Activated CD4-positive, alpha-beta memory T cell treated with anti-CD3 and anti-CD28 coated beads for 36 hours (primary cell): ENCODE data around the gene RPS6KC1. TPM values are rescaled to one million over a fixed set of nuclear protein-coding genes. Genes with fewer than 3 reads are reported as not detected.
"Not testable (repeated sequence)": the region's sequence is repeated elsewhere in the genome, so short reads cannot be mapped to it uniquely, and the experiment has no call there.

Experiments
- CTCF ChIA-PET: fragments of 350-600 bp; sonication (Branson Sonifier 250); formaldehyde crosslinking; loops from one replicate; lab custom pipeline; 2021; ENCODE audit warnings: antibody characterized with exemption, inconsistent platforms; lab: Charles Lee
- POLR2A ChIA-PET: fragments of 350-600 bp; sonication (Branson Sonifier 250); formaldehyde crosslinking; loops from one replicate; lab custom pipeline; 2021; ENCODE audit warnings: antibody characterized with exemption; lab: Charles Lee
- DNase-seq: peaks from one replicate; pipeline ENCODE4 v3.0.0-alpha.2; 2020
- H3K27ac Mint-ChIP-seq: one replicate; pipeline ENCODE4 v1.8.0; 2021; ENCODE audit warnings: mixed read lengths
- H3K27me3 Mint-ChIP-seq: one replicate; pipeline ENCODE4 v1.8.0; 2021; ENCODE audit warnings: mixed read lengths
- H3K36me3 Mint-ChIP-seq: one replicate; pipeline ENCODE4 v1.8.0; 2021; ENCODE audit warnings: mixed read lengths
- H3K4me1 Mint-ChIP-seq: one replicate; pipeline ENCODE4 v1.8.0; 2021; ENCODE audit warnings: low read depth, mixed read lengths
- H3K4me3 Mint-ChIP-seq: one replicate; pipeline ENCODE4 v1.8.0; 2021; ENCODE audit warnings: mild to moderate bottlenecking, mixed read lengths
- H3K9me3 Mint-ChIP-seq: one replicate; pipeline ENCODE4 v1.8.0; 2021; ENCODE audit warnings: mixed read lengths
- intact Hi-C: fragments of 100-400 bp; cut with micrococcal nuclease; formaldehyde crosslinking; loops from one replicate; pipeline ENCODE4 v1.15.1; 2023
- total RNA-seq, 2 experiments: library from RNA; stranded (reverse); gene quantifications; one replicate each; pipeline ENCODE4 v1.2.3, GENCODE V29; 2021

RPS6KC1 gene
- total RNA-seq, 2 experiments from 2014 or later: 5.9 to 6.7 TPM

GRCh38 chr1:213117699-213118180 is 66.7 kb downstream of the RPS6KC1 start:
- H3K27ac Mint-ChIP-seq, CTCF ChIA-PET, H3K4me1 Mint-ChIP-seq, H3K36me3 Mint-ChIP-seq, H3K27me3 Mint-ChIP-seq, intact Hi-C loops, H3K9me3 Mint-ChIP-seq, H3K4me3 Mint-ChIP-seq: not testable (repeated sequence)
- POLR2A ChIA-PET: interaction anchor here (0.6 kb wide), 1 partner anchor 12 kb away, joined by 3 read pairs; no protein-coding TSS in a partner anchor
- peak; percentile 20 for DNase-seq

GRCh38 chr1:213119794-213120193 is 68.8 kb downstream of the RPS6KC1 start:
- Mint-ChIP-seq H3K9me3 (no peaks in the 10 kb centered on the region), H3K27ac (no peak overlapping the region), H3K4me3 (no peak overlapping the region), H3K36me3 (no peaks in the 10 kb centered on the region), H3K27me3 (no peaks in the 10 kb centered on the region), H3K4me1 (peaks cover 2% of the 10 kb centered on the region)
- no peak for DNase-seq
- intact Hi-C loops: loop anchor here (5.0 kb wide), 2 partner anchors 253 to 1003 kb away; no protein-coding TSS in a partner anchor
- POLR2A ChIA-PET: no interaction called here
- CTCF ChIA-PET: no interaction called here

- DNase-seq: no peak
- POLR2A ChIA-PET: no interaction called here
- no peak overlapping the region for H3K27ac Mint-ChIP-seq
- H3K9me3 Mint-ChIP-seq: no peaks in the 10 kb centered on the region
- peaks cover 2% of the 10 kb centered on the region for H3K4me1 Mint-ChIP-seq
- H3K4me3 Mint-ChIP-seq: no peak overlapping the region
- H3K27me3 Mint-ChIP-seq: no peaks in the 10 kb centered on the region
- CTCF ChIA-PET: interaction anchor here (1.5 to 2.3 kb wide), 3 partner anchors 9 to 17 kb away, joined by 4 to 8 read pairs (median 8); no protein-coding TSS in a partner anchor
- intact Hi-C loops: loop anchor here (5.0 kb wide), 2 partner anchors 252 to 1002 kb away; no protein-coding TSS in a partner anchor
- no peaks in the 10 kb centered on the region for H3K36me3 Mint-ChIP-seq
Observed at GRCh38 chr1:213120386-213120785, 69.3 kb downstream of the RPS6KC1 start.

- Mint-ChIP-seq H3K27ac (no peak overlapping the region), H3K4me3 (no peak overlapping the region), H3K4me1 (peaks cover 2% of the 10 kb centered on the region), H3K36me3 (no peaks in the 10 kb centered on the region), H3K9me3 (no peaks in the 10 kb centered on the region), H3K27me3 (no peaks in the 10 kb centered on the region)
- intact Hi-C loops: loop anchor here (5.0 kb wide), 2 partner anchors 251 to 1001 kb away; no protein-coding TSS in a partner anchor
- ChIA-PET POLR2A (no interaction called here), CTCF (interaction anchor here (1.5 to 2.3 kb wide), 3 partner anchors 9 to 17 kb away, joined by 4 to 8 read pairs (median 8); no protein-coding TSS in a partner anchor)
- DNase-seq: no peak
Observed at GRCh38 chr1:213120961-213121360, 69.9 kb downstream of the RPS6KC1 start.

- Mint-ChIP-seq H3K27me3 (no peaks in the 10 kb centered on the region), H3K9me3 (no peaks in the 10 kb centered on the region), H3K27ac (no peak overlapping the region), H3K36me3 (no peaks in the 10 kb centered on the region), H3K4me3 (no peak overlapping the region), H3K4me1 (peaks cover 2% of the 10 kb centered on the region)
- DNase-seq: no peak
- POLR2A ChIA-PET: no interaction called here
- intact Hi-C loops: loop anchor here (5.0 kb wide), 2 partner anchors 250 to 1000 kb away; no protein-coding TSS in a partner anchor
- CTCF ChIA-PET: interaction anchor here (0.6 to 2.3 kb wide), 8 partner anchors 8 to 714 kb away, joined by 3 to 8 read pairs (median 6); no protein-coding TSS in a partner anchor
Observed at GRCh38 chr1:213122514-213122929, 71.5 kb downstream of the RPS6KC1 start.

- Mint-ChIP-seq H3K9me3 (no peaks in the 10 kb centered on the region), H3K36me3 (no peaks in the 10 kb centered on the region), H3K27me3 (no peaks in the 10 kb centered on the region), H3K4me3 (no peak overlapping the region), H3K4me1 (peaks cover under 1% of the 10 kb centered on the region), H3K27ac (no peak overlapping the region)
- no peak for DNase-seq
- POLR2A ChIA-PET: no interaction called here
- CTCF ChIA-PET: interaction anchor here (0.6 to 1.7 kb wide), 8 partner anchors 10 to 1207 kb away, joined by 3 to 7 read pairs (median 4); no protein-coding TSS in a partner anchor
- intact Hi-C loops: loop anchor here (5.0 kb wide), 2 partner anchors 249 to 999 kb away; no protein-coding TSS in a partner anchor
Observed at GRCh38 chr1:213123087-213123486, 72.0 kb downstream of the RPS6KC1 start.

- Mint-ChIP-seq H3K27ac (no peak overlapping the region), H3K27me3 (no peaks in the 10 kb centered on the region), H3K36me3 (no peaks in the 10 kb centered on the region), H3K4me3 (no peak overlapping the region), H3K9me3 (no peaks in the 10 kb centered on the region), H3K4me1 (no peaks in the 10 kb centered on the region)
- ChIA-PET CTCF (interaction anchor here (0.6 to 1.7 kb wide), 7 partner anchors 9 to 1207 kb away, joined by 3 to 7 read pairs (median 5); no protein-coding TSS in a partner anchor), POLR2A (no interaction called here)
- DNase-seq: no peak
- intact Hi-C loops: loop anchor here (5.0 kb wide), 2 partner anchors 249 to 999 kb away; no protein-coding TSS in a partner anchor
Observed at GRCh38 chr1:213123536-213123935, 72.5 kb downstream of the RPS6KC1 start.

- CTCF ChIA-PET: no interaction called here
- no peak overlapping the region for H3K27ac Mint-ChIP-seq
- H3K36me3 Mint-ChIP-seq: no peaks in the 10 kb centered on the region
- H3K4me1 Mint-ChIP-seq: no peaks in the 10 kb centered on the region
- intact Hi-C loops: loop anchor here (5.0 kb wide), 2 partner anchors 248 to 998 kb away; no protein-coding TSS in a partner anchor
- H3K9me3 Mint-ChIP-seq: no peaks in the 10 kb centered on the region
- no peak overlapping the region for H3K4me3 Mint-ChIP-seq
- no peaks in the 10 kb centered on the region for H3K27me3 Mint-ChIP-seq
- POLR2A ChIA-PET: no interaction called here
- no peak for DNase-seq
Observed at GRCh38 chr1:213124590-213124989, 73.5 kb downstream of the RPS6KC1 start.

- Mint-ChIP-seq H3K4me3 (no peak overlapping the region), H3K9me3 (no peaks in the 10 kb centered on the region), H3K27ac (no peak overlapping the region), H3K36me3 (no peaks in the 10 kb centered on the region), H3K4me1 (no peaks in the 10 kb centered on the region), H3K27me3 (no peaks in the 10 kb centered on the region)
- CTCF ChIA-PET: no interaction called here
- intact Hi-C loops: no loop called here
- no peak for DNase-seq
- POLR2A ChIA-PET: no interaction called here
Observed at GRCh38 chr1:213125643-213126042, 74.6 kb downstream of the RPS6KC1 start.

- ChIA-PET POLR2A (no interaction called here), CTCF (no interaction called here)
- no peak overlapping the region for H3K4me3 Mint-ChIP-seq
- no peaks in the 10 kb centered on the region for H3K9me3 Mint-ChIP-seq
- no peaks in the 10 kb centered on the region for H3K36me3 Mint-ChIP-seq
- no peaks in the 10 kb centered on the region for H3K27me3 Mint-ChIP-seq
- no peak for DNase-seq
- H3K4me1 Mint-ChIP-seq: no peaks in the 10 kb centered on the region
- intact Hi-C loops: no loop called here
- H3K27ac Mint-ChIP-seq: no peak overlapping the region
Observed at GRCh38 chr1:213127074-213127473, 76.0 kb downstream of the RPS6KC1 start.

- H3K4me1 Mint-ChIP-seq: no peaks in the 10 kb centered on the region
- H3K27me3 Mint-ChIP-seq: no peaks in the 10 kb centered on the region
- POLR2A ChIA-PET: no interaction called here
- CTCF ChIA-PET: interaction anchor here (0.5 to 1.9 kb wide), 3 partner anchors 9 to 604 kb away, joined by 3 to 7 read pairs (median 4); no protein-coding TSS in a partner anchor
- no peak for DNase-seq
- no peak overlapping the region for H3K4me3 Mint-ChIP-seq
- H3K9me3 Mint-ChIP-seq: no peaks in the 10 kb centered on the region
- H3K36me3 Mint-ChIP-seq: no peaks in the 10 kb centered on the region
- intact Hi-C loops: no loop called here
- no peak overlapping the region for H3K27ac Mint-ChIP-seq
Observed at GRCh38 chr1:213131851-213132655, 81.0 kb downstream of the RPS6KC1 start.

GRCh38 chr1:213135572-213135971 is 84.5 kb downstream of the RPS6KC1 start:
- no peak overlapping the region for H3K4me3 Mint-ChIP-seq
- peaks cover 7% of the 10 kb centered on the region for H3K4me1 Mint-ChIP-seq
- ChIA-PET POLR2A (no interaction called here), CTCF (interaction anchor here (1.3 kb wide), 1 partner anchor 13 kb away, joined by 7 read pairs; no protein-coding TSS in a partner anchor)
- H3K27me3 Mint-ChIP-seq: no peaks in the 10 kb centered on the region
- H3K36me3 Mint-ChIP-seq: peaks cover 13% of the 10 kb centered on the region
- H3K9me3 Mint-ChIP-seq: no peaks in the 10 kb centered on the region
- intact Hi-C loops: no loop called here
- no peak overlapping the region for H3K27ac Mint-ChIP-seq
- DNase-seq: no peak
